Large intestine (tissue), 3 donors: ENCODE results near the gene USP20. TPM values are rescaled to one million over a fixed set of nuclear protein-coding genes. Genes with fewer than 3 reads are reported as not detected.

Source experiments
- DNase-seq, 2 donors: peaks; one replicate each; pipeline versions ENCODE4 v3.0.0 to v3.0.0-alpha.2; 2013
- H3K27ac ChIP-seq: one replicate; pipeline ENCODE4 v1.5.1; 2013; ENCODE audit warnings: low read length
- H3K27me3 ChIP-seq: 2 replicates; pipeline ENCODE4 v1.6.1; 2013; ENCODE audit warnings: low read length; ENCODE audit not compliant: control insufficient read depth, insufficient read depth
- H3K36me3 ChIP-seq: 2 replicates; pipeline ENCODE4 v1.6.1; 2013; ENCODE audit warnings: low read length; ENCODE audit not compliant: control insufficient read depth, insufficient read depth
- H3K4me1 ChIP-seq: one replicate; pipeline ENCODE4 v1.6.1; 2013; ENCODE audit warnings: low read length; ENCODE audit not compliant: control insufficient read depth, insufficient read depth
- H3K4me3 ChIP-seq: one replicate; pipeline ENCODE4 v1.5.1; 2013; ENCODE audit warnings: low read length
- H3K9me3 ChIP-seq: one replicate; pipeline ENCODE4 v1.6.1; 2013; ENCODE audit warnings: mild to moderate bottlenecking, low read depth, low read length, moderate library complexity; ENCODE audit not compliant: control insufficient read depth
- WGBS: methylation state at CpG from one replicate; pipeline ENCODE4 v1.1.5; 2013; ENCODE audit warnings: low lambda C conversion rate; ENCODE audit not compliant: insufficient coverage; 5-methylcytosine and 5-hydroxymethylcytosine counted together
- polyA plus RNA-seq: library from polyadenylated mRNA; unstranded; fragments of 120-200 nt; gene quantifications from one replicate; pipeline ENCODE4 v1.2.1, GENCODE V29; 2013

The USP20 gene
- polyA plus RNA-seq, 1 donor: 17.7 TPM

GRCh38 chr9:129902740-129903134 lies 67.5 kb downstream of the USP20 start:
- Histone ChIP-seq H3K4me3 (no peak overlapping the region), H3K27ac (no peak overlapping the region), H3K27me3 (no peaks in the 10 kb centered on the region), H3K9me3 (no peaks in the 10 kb centered on the region), H3K36me3 (peaks cover 20% of the 10 kb centered on the region), H3K4me1 (no peaks in the 10 kb centered on the region)
- no peak for DNase-seq
- WGBS: 92% methylated on average over 2 of the region's 8 CpGs

GRCh38 chr9:129904734-129905133 lies 69.5 kb downstream of the USP20 start:
- peaks cover 22% of the 10 kb centered on the region for H3K36me3 ChIP-seq
- no peak for DNase-seq

GRCh38 chr9:129906298-129906697 lies 71.0 kb downstream of the USP20 start:
- H3K9me3 ChIP-seq: no peaks in the 10 kb centered on the region
- no peak overlapping the region for H3K27ac ChIP-seq
- no peaks in the 10 kb centered on the region for H3K27me3 ChIP-seq
- H3K36me3 ChIP-seq: peaks cover 13% of the 10 kb centered on the region
- DNase-seq: no peak
- H3K4me1 ChIP-seq: no peaks in the 10 kb centered on the region
- no CpG with 5 or more reads among the region's 4 CpGs for WGBS
- no peak overlapping the region for H3K4me3 ChIP-seq

More at GRCh38 chr9:129904734-129905133, 69.5 kb downstream of the USP20 start:
- Histone ChIP-seq H3K4me3 (no peak overlapping the region), H3K4me1 (no peaks in the 10 kb centered on the region), H3K9me3 (no peaks in the 10 kb centered on the region), H3K27me3 (no peaks in the 10 kb centered on the region), H3K27ac (no peak overlapping the region)
- WGBS: 60% methylated on average over 1 of the region's 4 CpGs

- no peak overlapping the region for H3K27ac ChIP-seq
- 100% methylated on average over 2 of the region's 4 CpGs for WGBS
- no peaks in the 10 kb centered on the region for H3K4me1 ChIP-seq
- no peaks in the 10 kb centered on the region for H3K9me3 ChIP-seq
- H3K4me3 ChIP-seq: no peak overlapping the region
- peaks cover 10% of the 10 kb centered on the region for H3K36me3 ChIP-seq
- DNase-seq: no peak
- no peaks in the 10 kb centered on the region for H3K27me3 ChIP-seq
These were observed 71.9 kb downstream of the USP20 start for GRCh38 chr9:129907201-129907600.

GRCh38 chr9:129908906-129909305 lies 73.6 kb downstream of the USP20 start:
- H3K27me3 ChIP-seq: no peaks in the 10 kb centered on the region
- peaks cover 5% of the 10 kb centered on the region for H3K36me3 ChIP-seq
- no peak for DNase-seq
- no peak overlapping the region for H3K4me3 ChIP-seq
- 20% methylated on average over 1 of the region's 4 CpGs for WGBS
- H3K27ac ChIP-seq: no peak overlapping the region
- no peaks in the 10 kb centered on the region for H3K4me1 ChIP-seq
- no peaks in the 10 kb centered on the region for H3K9me3 ChIP-seq

- peaks cover 5% of the 10 kb centered on the region for H3K36me3 ChIP-seq
- H3K4me1 ChIP-seq: no peaks in the 10 kb centered on the region
- 100% methylated on average over 2 of the region's 9 CpGs for WGBS
- H3K27ac ChIP-seq: no peak overlapping the region
- no peak overlapping the region for H3K4me3 ChIP-seq
- no peaks in the 10 kb centered on the region for H3K27me3 ChIP-seq
- DNase-seq: no peak
- no peaks in the 10 kb centered on the region for H3K9me3 ChIP-seq
These were observed 74.6 kb downstream of the USP20 start for GRCh38 chr9:129909851-129910250.

GRCh38 chr9:129910628-129911567 lies 75.6 kb downstream of the USP20 start:
- Histone ChIP-seq H3K36me3 (peaks cover 5% of the 10 kb centered on the region), H3K27me3 (no peaks in the 10 kb centered on the region), H3K9me3 (no peaks in the 10 kb centered on the region), H3K27ac (no peak overlapping the region), H3K4me1 (no peaks in the 10 kb centered on the region), H3K4me3 (no peak overlapping the region)
- DNase-seq: no peak
- WGBS: 100% methylated on average over 1 of the region's 15 CpGs

GRCh38 chr9:129914051-129914450 lies 78.8 kb downstream of the USP20 start:
- Histone ChIP-seq H3K4me3 (no peak overlapping the region), H3K4me1 (no peaks in the 10 kb centered on the region)
- no CpG with 5 or more reads among the region's 5 CpGs for WGBS

GRCh38 chr9:129916707-129917106 lies 81.4 kb downstream of the USP20 start:
- peaks cover 4% of the 10 kb centered on the region for H3K36me3 ChIP-seq
- DNase-seq: no peak
- H3K9me3 ChIP-seq: no peaks in the 10 kb centered on the region
- H3K27ac ChIP-seq: no peak overlapping the region
- WGBS: 100% methylated on average over 1 of the region's 7 CpGs
- no peaks in the 10 kb centered on the region for H3K27me3 ChIP-seq
- H3K4me1 ChIP-seq: no peaks in the 10 kb centered on the region
- H3K4me3 ChIP-seq: no peak overlapping the region

More at GRCh38 chr9:129914051-129914450, 78.8 kb downstream of the USP20 start:
- no peaks in the 10 kb centered on the region for H3K27me3 ChIP-seq
- peaks cover 6% of the 10 kb centered on the region for H3K36me3 ChIP-seq
- H3K27ac ChIP-seq: no peak overlapping the region
- no peaks in the 10 kb centered on the region for H3K9me3 ChIP-seq
- no peak for DNase-seq

- H3K27ac ChIP-seq: no peak overlapping the region
- H3K27me3 ChIP-seq: no peaks in the 10 kb centered on the region
- 94% methylated on average over 6 of the region's 14 CpGs for WGBS
- H3K4me3 ChIP-seq: no peak overlapping the region
- no peaks in the 10 kb centered on the region for H3K9me3 ChIP-seq
- H3K4me1 ChIP-seq: no peaks in the 10 kb centered on the region
- H3K36me3 ChIP-seq: peaks cover 7% of the 10 kb centered on the region
- no peak for DNase-seq
These were observed 83.2 kb downstream of the USP20 start for GRCh38 chr9:129918296-129918950.
